HG03103 (cell line): Measurements from ENCODE around the gene PFKFB3.
"Not testable (repeated sequence)": the region's sequence is repeated elsewhere in the genome, so short reads cannot be mapped to it uniquely, and the experiment has no call there.

ENCODE experiments used
- ATAC-seq: cut with Tn5 transposase; IDR thresholded peaks from one replicate; pipeline ENCODE4 v1.9.1; 2021; ENCODE audit warnings: low read depth; ENCODE audit not compliant: unreplicated experiment

Gene PFKFB3

DNA sequence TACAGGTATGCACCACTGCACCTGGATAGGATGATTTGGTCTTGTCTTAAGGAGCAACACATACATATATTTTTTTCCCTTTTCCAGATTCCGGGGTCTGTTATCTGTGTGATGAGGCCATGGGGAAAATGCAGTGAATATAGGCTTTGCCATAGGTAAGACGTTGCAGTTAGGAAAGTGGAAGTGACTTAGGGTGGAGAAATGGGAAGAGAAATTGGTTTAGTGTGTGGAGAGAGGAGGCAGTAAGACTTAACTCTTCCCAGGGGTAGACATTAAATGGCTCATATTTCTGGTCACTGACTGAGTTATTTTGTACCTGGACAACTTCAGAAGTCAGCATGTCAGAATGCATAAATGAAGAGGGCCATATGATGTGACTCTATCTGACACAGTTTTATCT is 66.7 kb downstream of the PFKFB3 start:
- ATAC-seq: no peak

DNA sequence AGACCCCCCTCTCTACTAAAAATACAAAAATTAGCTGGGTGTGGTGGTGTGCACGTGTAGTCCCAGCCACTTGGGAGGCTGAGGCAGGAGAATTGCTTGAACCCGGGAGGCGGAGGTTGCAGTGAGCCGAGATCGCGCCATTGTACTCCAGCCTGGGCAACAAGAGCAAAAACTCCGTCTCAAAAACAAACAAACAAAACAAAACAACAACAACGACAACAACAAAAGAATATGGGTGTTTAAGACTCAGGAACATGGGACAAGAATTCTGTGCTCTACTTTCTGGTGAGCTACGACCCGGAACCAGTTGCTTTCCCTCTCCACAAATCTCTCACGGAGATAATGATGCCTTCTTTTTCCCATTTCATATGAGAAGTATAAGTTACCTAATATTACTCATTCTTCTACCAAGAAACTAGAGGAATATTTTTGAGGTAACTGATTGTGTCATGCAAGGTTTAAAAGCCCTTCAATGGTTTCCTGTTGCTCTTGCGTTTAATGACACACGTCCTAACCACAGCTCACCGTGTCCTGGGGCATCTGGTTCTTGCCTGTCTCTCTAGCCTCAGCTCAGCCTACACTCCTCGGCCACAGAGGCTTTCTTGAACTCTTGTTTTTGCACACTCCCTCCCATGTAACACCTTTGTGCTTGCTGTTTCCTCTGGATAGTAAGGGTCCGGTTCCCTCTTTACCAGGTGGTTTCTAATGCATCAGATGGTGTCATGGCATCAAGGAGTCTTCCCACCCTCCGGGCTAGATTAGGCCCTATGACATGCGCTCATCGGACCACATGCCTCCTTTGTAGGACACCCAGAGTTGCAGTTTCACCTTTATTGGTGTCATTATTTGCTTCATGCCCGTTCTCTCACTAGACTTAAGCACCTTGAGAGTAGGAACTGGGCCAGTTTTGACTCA is 67.5 kb downstream of the PFKFB3 start:
- ATAC-seq: peak; percentile 69

DNA sequence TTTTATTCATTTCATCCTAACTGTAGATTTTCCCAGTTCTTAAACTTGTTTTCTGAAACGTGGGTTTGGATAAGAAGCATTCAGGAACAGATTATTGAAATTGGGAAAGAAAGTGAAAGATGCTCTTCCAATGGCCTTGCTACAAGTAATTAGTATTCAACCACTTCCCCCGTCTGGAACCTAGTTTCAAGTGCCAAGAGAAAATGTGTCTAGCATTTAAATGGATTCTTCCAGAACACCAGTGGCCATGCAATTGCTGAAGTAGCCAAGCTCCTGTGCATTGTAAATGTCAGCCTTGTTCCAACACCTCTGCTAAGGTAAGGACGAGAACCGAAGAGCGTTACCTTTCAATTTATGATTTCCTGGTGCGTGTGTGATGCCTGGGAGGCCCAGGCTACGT is 68.2 kb downstream of the PFKFB3 start:
- no peak for ATAC-seq

DNA sequence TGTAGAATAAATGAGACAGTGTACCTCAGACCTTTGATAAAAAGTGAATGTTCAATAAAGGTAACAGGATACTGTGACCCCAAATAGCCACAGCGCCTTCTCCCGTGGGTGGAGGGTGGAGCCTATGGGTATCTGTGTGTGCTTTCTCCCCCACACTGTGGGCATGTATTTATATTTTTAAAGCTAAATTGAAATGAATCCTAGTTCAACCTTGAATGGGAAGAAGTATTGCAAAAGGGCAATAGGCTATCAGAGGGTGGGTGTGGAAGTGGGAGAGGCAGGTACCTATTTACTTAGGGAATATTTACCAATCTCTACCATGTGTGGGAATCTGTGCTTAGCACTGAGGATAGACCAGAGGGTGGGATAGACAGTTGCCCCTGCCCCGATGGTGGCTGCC is 68.9 kb downstream of the PFKFB3 start:
- ATAC-seq: no peak

DNA sequence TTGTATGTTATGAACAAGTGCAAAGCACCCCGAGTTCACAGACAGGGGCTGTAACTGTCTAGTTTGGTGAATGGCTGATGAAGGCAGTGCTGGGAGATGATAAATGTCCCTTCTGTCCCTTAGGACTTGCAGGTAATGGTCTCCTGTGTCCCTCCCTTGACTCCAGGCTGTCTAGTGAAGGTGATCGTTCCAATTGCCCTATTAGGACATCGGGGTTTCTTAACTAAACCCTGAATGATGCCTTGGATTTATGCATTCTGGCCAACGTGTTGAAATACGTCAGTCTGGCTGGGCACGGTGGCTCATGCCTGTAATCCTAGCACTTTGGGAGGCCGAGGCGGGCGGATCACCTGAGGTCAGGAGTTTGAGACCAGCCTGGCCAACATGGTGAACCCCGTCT is 69.4 kb downstream of the PFKFB3 start:
- ATAC-seq: no peak

DNA sequence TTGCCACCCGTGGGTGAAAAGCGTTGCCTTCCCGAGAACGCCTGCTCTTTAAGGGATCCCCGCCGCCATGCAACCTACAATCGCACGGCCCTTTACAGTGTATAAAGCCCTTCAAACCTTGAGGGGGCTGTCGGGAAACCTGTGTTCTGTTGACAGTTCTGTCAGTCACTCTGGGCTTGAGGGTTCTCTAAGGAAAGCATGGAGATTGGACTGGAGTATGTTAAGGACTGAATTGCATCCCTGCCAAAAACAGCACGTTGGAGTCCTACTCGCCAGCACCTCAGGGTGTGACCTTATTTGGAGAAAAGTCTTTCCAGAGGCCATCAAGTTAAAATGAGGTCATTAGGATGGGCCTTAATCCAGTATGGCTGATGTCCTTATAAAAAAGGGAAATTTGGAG is 70.6 kb downstream of the PFKFB3 start:
- ATAC-seq: no peak

DNA sequence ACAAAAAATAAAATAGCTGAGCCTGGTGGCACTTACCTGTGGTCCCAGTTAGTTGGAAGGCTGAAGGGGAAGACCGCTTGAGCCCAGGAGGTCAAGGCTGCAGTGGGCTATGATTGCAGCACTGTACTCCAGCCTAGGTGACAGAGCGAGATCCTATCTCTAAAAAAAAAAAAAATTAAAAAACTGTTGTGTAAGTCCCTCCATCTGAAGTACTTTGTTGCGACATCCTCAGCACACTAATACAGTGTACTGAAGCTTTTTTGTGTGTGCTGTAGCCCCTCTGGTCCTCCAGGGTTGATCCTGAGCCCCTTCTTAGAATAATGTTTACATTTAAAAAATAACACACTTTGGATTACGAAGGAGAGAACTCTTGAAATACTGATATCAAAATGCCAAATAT is 71.3 kb downstream of the PFKFB3 start:
- no peak for ATAC-seq

DNA sequence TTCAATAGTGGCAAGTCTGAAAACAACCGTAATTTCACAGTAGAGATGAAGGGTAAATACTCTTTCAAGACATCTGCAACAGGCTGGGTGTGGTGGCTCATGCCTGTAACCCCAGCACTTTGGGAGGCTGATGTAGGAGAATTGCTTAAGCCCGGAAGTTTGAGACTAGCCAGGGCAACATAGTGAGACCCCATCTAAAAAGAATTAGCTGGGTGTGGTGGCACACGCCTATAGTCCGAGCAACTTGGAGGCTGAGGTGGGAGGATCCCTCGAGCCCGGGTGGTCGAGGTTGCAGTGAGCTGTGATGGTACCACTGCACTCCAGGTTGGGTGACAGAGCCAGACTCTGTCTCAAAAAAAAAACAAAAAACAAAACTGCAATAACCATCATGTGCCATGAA is 71.8 kb downstream of the PFKFB3 start:
- no peak for ATAC-seq

DNA sequence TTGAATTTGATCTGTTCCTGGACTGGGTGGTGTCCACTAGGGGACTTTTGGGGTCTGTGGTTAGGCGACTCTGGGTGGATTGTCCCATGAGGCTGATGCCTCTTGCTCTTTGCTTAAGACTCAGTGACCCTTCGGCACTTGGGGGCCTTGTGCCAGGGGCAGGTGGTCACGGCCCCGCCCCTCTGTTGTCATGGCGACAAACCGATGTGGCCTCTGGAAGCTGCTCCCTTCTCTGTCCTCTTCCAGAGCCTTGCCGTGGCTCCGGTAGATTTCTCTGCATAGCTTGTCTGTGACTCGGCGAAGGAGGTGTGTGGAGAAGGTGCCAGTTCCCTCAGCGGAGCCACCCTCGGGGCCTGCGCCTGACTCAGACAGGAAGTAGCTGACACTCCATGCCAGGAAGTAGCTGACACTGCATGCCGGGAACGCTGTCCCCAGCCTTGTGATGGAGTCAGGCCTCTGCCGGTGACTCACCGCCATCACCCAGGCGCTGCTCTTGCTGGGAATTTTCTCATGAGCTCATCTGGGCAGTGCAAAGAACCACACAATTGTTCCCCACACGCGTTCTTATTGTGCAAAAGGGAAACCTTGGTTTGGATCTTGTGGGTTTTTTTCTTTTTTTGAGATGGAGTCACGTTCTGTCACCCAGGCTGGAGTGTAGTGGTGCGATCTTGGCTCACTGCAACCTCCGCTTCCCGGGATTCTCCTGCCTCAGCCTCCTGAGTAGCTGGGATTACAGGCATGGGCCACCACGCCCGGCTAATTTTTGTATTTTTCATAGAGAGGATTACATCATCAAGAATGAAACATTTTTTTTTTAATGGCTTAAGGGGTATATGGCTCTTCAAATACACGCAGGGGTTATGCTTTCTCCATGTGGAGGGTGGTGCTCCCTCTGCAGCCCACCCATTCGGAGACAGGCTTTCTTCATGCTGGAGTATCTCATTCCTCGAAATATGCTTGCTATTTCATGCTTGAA is 72.6 kb downstream of the PFKFB3 start:
- ATAC-seq: peak; percentile 72

DNA sequence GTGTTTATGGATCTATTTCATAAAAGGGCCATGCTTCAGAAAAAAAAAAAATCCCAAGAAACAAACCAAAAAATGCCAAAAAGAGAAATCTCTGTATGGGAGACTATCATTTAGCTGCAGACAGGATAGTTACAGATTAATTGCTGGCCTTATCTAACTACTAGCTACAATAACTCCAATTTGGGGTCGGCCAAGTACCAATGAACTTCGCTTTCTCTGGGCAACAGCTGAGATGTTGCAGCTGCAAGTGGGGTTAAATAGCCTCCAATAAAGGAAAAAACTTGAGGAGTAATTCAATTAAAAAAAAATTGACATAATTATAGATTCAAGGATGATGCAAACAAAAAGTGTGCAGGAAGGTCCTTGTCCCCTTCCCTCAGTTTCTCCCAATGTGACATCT is 73.6 kb downstream of the PFKFB3 start:
- no peak for ATAC-seq

DNA sequence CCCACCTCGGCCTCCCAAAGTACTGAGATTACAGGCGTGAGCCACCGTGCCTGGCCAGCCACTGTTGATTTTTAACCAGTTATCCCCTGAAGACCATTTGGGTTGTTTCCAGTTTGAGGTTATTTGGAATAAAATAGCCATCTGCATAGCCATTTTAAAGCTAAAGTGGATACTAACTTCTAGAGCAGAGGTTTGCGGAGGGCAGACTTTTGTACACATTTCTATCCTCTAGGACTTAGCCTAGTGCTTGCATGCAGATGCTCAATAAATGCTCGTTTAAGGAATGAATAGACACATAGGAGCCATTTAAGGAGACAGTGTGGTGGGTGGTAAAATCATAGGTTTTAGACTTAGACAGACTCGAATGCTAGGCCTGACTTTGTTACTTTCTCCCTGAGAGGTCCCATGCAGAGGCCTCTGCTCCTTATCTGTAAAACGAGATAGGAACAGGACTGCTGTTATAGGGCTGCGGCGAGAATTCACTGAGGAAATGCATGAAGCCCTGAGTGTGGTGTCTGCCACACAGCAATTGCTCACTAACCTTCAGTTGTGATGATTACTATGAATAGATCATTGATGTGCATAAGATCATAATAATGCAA is 75.9 kb downstream of the PFKFB3 start:
- no peak for ATAC-seq

DNA sequence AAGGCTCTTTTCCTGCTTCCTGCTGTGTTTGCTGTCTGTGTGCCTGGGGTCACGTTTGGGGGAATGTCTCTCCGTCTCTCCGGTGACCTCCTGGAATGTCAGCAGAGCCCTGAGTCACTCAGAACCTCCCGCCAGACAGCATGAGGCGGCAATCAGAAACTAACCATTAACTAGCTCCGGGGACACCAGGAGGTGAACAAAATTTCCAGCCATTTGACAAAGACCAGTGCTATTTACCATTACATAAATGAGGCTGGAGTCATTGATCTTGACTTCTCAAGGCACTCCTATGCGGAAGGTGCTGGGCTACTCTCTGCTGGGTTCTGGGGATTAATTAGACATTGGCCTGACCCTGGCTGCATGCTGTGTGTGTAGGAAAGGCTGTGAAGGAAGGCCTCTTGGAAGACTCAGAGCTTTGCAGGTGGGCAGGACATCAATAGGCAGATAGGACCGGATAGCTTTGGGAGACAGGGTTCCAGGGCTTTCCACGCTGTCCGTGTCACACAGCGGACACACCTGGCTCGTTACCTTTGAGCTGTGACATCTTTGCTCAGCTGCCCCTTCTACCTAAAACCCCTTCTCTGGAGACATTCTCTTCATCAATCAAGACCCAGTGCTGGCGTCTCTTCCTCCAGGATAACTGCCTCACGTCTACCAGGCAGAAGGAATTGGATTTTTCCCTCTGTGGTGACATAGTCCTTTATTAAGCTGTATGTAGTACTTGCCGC is 77.0 kb downstream of the PFKFB3 start:
- ATAC-seq: no peak

DNA sequence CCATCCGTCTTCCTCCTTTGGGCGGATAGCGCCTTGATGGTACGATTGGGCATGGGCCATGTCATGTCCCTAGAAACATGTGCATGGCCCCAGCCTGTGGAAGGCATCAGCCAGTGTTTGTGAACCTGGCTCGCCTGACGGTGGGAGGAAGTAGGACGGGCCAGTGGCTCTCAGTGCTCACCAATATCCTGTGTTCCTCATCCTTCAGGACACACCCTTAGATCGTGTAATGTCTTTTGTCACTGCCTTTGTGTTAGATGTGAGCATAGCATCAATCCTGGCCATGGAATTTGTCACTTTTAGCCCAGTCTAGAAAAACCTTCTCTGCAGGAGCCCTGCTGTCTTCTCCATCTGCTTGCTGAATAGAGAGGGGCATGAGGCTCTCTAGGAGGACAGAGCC is 77.6 kb downstream of the PFKFB3 start:
- ATAC-seq: no peak

DNA sequence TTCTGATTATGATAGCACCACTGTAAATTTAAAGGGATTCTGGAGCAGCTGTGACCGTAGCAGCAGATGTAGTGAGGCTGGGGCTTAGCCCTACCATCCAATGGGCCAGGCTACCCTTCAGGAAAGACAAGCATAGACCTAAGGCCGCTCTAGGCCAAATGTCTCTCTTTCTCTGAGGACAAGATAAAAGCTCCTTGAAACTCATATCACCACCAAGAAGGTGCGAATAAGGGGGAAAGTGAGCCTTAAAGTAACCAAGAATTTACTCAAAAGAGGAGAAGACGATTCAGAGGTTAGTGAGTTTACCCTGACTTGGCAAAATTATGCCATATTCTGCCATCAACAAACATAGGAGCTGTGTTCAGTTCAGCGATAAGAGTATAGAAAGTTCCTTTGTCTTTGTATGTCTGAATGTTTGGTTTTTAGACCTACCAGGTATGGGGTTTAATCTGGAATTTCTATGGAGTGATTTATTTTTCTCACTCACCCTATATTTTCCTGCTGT is 79.8 kb downstream of the PFKFB3 start:
- no peak for ATAC-seq

DNA sequence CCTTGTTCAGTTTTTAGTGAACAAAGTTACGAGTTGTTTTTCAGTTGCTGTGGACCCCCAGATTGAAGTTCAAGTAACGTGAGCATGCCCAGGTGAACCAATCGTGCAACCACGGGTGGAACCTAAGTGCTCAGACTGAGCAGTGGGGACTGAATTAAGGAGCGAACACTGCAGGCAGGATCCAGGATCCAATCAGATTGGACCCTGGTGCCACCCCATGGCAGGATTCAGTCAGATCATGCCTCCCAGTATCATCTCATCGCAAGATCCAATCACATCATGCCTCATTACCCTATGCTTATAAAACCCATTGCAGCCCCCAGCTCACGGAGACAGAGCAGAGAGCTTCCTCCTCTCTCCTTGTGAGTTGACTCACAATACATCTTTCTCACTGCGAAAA is 80.9 kb downstream of the PFKFB3 start:
- ATAC-seq: no peak

DNA sequence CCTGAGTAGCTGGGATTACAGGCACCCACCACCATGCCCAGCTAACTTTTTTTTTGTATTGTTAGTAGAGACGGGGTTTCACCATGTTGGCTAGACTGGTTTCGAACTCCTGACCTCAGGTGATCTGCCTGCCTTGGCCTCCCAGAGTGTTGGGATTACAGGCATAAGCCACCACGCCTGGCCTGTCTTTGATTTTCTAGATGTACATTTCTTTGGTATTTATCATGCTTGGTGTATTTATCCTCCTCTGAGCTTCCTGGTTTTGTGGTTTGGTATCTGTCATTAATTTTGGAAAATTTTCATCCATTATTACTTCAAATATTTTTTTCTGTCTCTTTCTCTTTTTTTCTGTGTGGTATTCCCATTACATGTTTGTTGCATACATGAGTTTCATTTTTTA is 87.9 kb downstream of the PFKFB3 start:
- not testable (repeated sequence) for ATAC-seq

DNA sequence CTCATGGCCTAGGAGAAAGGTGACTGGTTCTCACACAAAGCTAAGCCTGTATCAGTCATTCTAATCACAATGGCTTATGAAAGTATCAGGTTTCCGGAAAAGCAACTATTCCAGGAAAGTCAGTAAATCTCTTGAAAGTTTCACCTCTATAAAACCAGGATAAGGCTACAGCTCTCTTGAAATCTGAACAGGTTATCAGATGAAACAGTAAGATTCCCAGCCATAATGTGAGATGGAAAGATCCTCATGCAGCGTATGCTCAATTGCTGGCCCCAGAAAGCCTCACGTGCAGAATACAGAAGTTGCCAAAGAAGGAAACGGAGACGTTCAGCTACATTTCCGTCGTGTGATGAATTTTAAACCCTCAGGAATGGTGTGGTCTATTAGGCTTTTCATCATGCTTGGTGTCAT is 90.0 kb downstream of the PFKFB3 start:
- no peak for ATAC-seq

DNA sequence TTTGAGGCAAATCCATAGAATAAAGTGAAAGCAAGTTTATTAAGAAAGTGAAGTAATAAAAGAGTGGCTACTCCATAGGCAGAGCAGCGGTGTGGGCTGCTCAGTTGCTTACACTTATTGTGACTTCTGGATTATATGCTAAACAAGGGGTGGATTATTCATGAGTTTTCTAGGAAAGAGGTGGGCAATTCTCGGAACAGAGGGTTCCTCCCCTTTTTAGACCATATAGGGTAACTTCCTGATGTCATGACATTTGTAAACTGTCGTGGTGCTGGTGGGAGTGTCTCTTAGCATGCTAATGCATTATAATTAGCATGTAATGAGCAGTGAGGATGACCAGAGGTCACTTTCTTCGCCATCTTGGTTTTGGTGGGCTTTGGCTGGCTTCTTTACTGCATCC is 93.7 kb downstream of the PFKFB3 start:
- ATAC-seq: not testable (repeated sequence)

DNA sequence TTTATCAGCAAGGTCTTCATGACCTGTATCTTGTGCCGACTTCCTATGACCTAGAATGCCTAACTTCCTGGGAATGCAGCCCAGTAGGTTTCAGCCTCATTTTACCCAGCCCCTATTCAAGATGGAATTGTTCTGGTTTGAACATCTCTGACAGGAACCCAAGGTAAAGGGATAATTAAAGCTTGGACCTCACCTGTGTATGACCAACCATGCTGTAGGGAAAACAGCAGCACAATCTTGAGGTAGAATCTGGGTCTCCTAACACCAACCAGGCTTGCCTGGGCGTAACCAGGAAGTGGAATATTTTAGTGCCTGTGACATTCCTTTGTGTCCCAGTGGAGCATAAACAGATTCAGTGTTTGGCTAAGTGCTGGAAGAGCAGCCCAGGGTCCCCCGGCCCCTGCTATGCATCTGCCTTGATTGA is 94.1 kb downstream of the PFKFB3 start:
- no peak for ATAC-seq

DNA sequence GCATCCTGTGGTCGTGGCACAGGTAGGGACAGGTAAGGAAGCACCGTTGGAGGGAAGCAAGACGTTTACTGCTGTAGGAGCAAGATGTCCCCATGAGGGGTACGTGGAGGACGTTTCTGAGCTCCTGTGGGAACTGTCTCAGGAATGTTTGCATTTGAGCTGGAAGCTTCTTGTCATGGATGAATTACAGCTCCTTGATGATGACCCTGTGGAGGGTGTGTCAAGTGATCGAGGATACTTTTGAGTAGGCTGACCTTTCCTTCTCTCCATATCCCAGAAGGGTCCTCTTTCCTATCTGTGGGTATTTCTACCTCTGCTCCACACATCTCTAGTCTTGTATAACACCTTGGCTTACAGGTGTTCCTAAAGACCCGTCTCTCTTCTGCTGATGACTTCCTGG is 94.8 kb downstream of the PFKFB3 start:
- no peak for ATAC-seq
